Natural killer cell (primary cell): ENCODE measurements around the gene PC. TPM values are rescaled to one million over a fixed set of nuclear protein-coding genes. Genes with fewer than 3 reads are reported as not detected.

Source experiments
- ATAC-seq, 3 donors: fragments of 150-1000 bp in 2 of 3; fragments of 200-7000 bp in 1 of 3; cut with Tn5 transposase; 1 replicate in 1 of 3; 2 replicates in 2 of 3; pipeline ENCODE4 v1.10.0; 2021; ENCODE audit warnings: mild to moderate bottlenecking in 2 of 3, moderate library complexity in 2 of 3
- DNase-seq, 2 donors: peaks; one replicate each; pipeline versions ENCODE4 v3.0.0 to v3.0.0-alpha.2; 2013 to 2021; ENCODE audit warnings: mixed read lengths in 1 of 2
- H3K27ac ChIP-seq: one replicate; pipeline ENCODE4 v1.5.1; 2013; ENCODE audit warnings: mild to moderate bottlenecking, low read length
- H3K27me3 ChIP-seq: one replicate; pipeline ENCODE4 v1.6.1; 2013; ENCODE audit warnings: low read length; ENCODE audit not compliant: control insufficient read depth, insufficient read depth
- H3K36me3 ChIP-seq: one replicate; pipeline ENCODE4 v1.6.1; 2013; ENCODE audit warnings: low read length; ENCODE audit not compliant: control insufficient read depth, insufficient read depth
- H3K4me1 ChIP-seq: one replicate; pipeline ENCODE4 v1.6.1; 2013; ENCODE audit warnings: low read length; ENCODE audit not compliant: control insufficient read depth, insufficient read depth
- H3K4me3 ChIP-seq: one replicate; pipeline ENCODE4 v1.5.1; 2013; ENCODE audit warnings: low read length
- H3K9me3 ChIP-seq: one replicate; pipeline ENCODE4 v1.6.1; 2013; ENCODE audit warnings: low read length; ENCODE audit not compliant: control insufficient read depth, insufficient read depth
- H3K27ac Mint-ChIP-seq, 2 donors: one replicate each; pipeline ENCODE4 v1.8.0; 2022; ENCODE audit warnings: mild to moderate bottlenecking in 2 of 2, mixed read lengths in 2 of 2, moderate library complexity in 1 of 2
- H3K27me3 Mint-ChIP-seq, 2 donors: one replicate each; pipeline ENCODE4 v1.8.0; 2022; ENCODE audit warnings: low read depth in 2 of 2, mixed read lengths in 2 of 2
- H3K36me3 Mint-ChIP-seq: one replicate; pipeline ENCODE4 v1.8.0; 2022; ENCODE audit warnings: mixed read lengths
- H3K4me1 Mint-ChIP-seq, 2 donors: one replicate each; pipeline ENCODE4 v1.8.0; 2022; ENCODE audit warnings: mixed read lengths in 2 of 2
- H3K4me3 Mint-ChIP-seq: one replicate; pipeline ENCODE4 v1.8.0; 2022; ENCODE audit warnings: mild to moderate bottlenecking, moderate library complexity, mixed read lengths
- H3K9me3 Mint-ChIP-seq, 2 donors: one replicate each; pipeline ENCODE4 v1.8.0; 2022; ENCODE audit warnings: mixed read lengths in 2 of 2
- WGBS: methylation state at CpG from one replicate; pipeline ENCODE4 v1.1.7; 2013; ENCODE audit warnings: missing lambda C conversion rate; ENCODE audit not compliant: insufficient coverage; 5-methylcytosine and 5-hydroxymethylcytosine counted together
- intact Hi-C: fragments of 100-400 bp; cut with micrococcal nuclease; formaldehyde crosslinking; loops from one replicate; pipeline ENCODE4 v1.14.2; 2022
- total RNA-seq, 4 donors: library from RNA; stranded (reverse); fragments of 120-200 nt in 1 of 4; gene quantifications; one replicate each; pipeline versions ENCODE4 v1.2.3 to v1.2.4, GENCODE V29; 2013 to 2022
- TF ChIP-seq, protein P1 (sequence below): fragments of 200-600 bp; IDR thresholded peaks from one replicate; pipeline ENCODE4 v1.8.0; 2022; ENCODE audit warnings: antibody characterized with exemption

PC gene
- total RNA-seq, 3 donors from 2014 or later (not counting 1 experiment from before 2014, with no cell fraction given), result 4.1 to 5.9 (median 4.6) TPM

DNA sequence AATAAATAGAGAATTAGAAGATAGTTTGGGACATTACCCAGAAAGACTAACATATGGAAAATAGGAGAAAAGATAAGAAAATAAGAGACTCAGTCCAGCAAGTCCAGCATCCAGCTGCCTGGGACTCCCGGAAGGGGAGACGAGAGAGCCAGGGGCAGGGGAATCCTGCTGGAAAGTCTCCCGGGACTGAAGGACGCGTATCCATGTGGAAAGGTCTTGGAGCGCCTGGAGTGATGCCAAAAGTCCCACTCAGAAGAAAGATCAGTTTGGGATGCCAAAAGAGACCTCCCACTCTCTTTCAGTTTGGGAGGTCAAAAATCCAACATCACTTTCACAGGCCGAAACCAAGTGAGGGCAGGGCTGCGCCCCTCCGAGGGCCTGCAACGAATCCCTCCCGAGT, 70.7 kb downstream of the PC start:
- DNase-seq (no peak), ATAC-seq (no peak)
- no peaks in the 10 kb centered on the region for H3K9me3 Mint-ChIP-seq
- TF ChIP-seq, protein P1, sequence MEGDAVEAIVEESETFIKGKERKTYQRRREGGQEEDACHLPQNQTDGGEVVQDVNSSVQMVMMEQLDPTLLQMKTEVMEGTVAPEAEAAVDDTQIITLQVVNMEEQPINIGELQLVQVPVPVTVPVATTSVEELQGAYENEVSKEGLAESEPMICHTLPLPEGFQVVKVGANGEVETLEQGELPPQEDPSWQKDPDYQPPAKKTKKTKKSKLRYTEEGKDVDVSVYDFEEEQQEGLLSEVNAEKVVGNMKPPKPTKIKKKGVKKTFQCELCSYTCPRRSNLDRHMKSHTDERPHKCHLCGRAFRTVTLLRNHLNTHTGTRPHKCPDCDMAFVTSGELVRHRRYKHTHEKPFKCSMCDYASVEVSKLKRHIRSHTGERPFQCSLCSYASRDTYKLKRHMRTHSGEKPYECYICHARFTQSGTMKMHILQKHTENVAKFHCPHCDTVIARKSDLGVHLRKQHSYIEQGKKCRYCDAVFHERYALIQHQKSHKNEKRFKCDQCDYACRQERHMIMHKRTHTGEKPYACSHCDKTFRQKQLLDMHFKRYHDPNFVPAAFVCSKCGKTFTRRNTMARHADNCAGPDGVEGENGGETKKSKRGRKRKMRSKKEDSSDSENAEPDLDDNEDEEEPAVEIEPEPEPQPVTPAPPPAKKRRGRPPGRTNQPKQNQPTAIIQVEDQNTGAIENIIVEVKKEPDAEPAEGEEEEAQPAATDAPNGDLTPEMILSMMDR, result no peak
- H3K27me3 Mint-ChIP-seq, result peaks cover 0 to 3% of the 10 kb centered on the region in 2 donors
- no peaks in the 10 kb centered on the region for H3K36me3 Mint-ChIP-seq
- 95% methylated on average over 11 of the region's 11 CpGs for WGBS
- H3K4me1 Mint-ChIP-seq, result no peaks in the 10 kb centered on the region
- Histone ChIP-seq H3K4me3 (no peak overlapping the region), H3K4me1 (no peaks in the 10 kb centered on the region), H3K36me3 (no peaks in the 10 kb centered on the region), H3K9me3 (no peaks in the 10 kb centered on the region), H3K27ac (no peak overlapping the region), H3K27me3 (no peaks in the 10 kb centered on the region)
- no peak overlapping the region for H3K4me3 Mint-ChIP-seq
- H3K27ac Mint-ChIP-seq, result no peak overlapping the region
- intact Hi-C loops, result no loop called here

DNA sequence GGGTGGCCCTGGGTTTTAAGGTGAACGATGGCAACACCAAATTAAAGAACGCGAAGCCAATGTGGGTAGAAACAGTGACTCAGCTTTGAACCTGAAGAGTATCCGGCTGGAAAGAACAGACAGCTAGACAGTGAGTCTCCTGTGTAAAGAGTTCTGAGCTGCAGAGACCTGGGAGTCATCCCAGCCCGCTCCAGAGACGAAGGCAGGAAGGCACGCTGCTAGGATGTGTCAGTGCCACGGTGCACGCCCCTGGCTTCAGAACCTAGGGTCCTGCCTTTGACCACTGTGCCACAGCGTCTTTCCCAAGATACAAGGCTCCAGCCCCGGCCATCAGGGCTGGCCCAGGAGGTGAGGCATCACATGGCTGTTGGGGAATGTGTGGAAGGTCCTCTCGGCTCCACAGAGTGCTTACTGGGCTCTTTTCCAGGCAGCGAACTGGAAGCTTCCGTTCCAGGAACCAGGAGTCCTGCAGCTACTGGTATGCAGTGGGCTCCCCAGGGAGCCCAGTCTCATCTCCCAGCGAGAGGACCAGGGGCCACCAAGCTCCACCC, 71.4 kb downstream of the PC start:
- WGBS, result 88% methylated on average over 15 of the region's 15 CpGs
- H3K4me3 ChIP-seq, result no peak overlapping the region
- TF ChIP-seq, protein P1, result no peak
- no peaks in the 10 kb centered on the region for H3K27me3 ChIP-seq
- H3K9me3 ChIP-seq, result no peaks in the 10 kb centered on the region
- H3K36me3 ChIP-seq, result no peaks in the 10 kb centered on the region
- no peak for ATAC-seq
- no peak overlapping the region for H3K27ac Mint-ChIP-seq
- no peaks in the 10 kb centered on the region for H3K9me3 Mint-ChIP-seq
- no peaks in the 10 kb centered on the region for H3K4me1 Mint-ChIP-seq
- no peak overlapping the region for H3K27ac ChIP-seq
- DNase-seq, result no peak
- H3K4me1 ChIP-seq, result no peaks in the 10 kb centered on the region
- H3K4me3 Mint-ChIP-seq, result no peak overlapping the region
- no peaks in the 10 kb centered on the region for H3K36me3 Mint-ChIP-seq
- H3K27me3 Mint-ChIP-seq, result peaks cover 0 to 3% of the 10 kb centered on the region in 2 donors
- intact Hi-C loops, result no loop called here

DNA sequence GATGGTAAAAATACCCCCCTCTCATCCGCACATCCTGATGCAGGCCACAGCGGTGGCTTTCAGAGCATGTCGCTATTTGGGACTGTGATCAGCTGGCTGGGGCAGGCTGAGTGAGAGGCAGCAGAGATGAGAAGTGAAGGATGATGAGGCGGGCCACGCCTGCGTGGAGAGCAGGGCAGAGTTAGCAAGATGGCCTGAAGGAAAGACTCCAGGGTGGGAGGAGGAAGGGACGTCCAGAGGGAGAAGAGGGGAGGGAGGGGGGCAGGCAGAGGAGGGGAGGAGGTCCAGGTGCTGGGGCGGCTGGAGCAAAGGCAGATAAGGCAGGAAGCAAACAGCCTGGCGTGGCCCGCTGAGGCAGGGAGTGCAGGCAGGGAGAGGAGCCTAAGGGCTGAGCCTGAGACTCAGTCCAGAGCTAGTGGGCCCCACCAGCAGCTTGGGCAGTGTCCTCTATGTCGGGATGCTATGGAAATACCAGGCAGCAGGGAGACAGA, 72.2 kb downstream of the PC start:
- Mint-ChIP-seq H3K9me3 (no peaks in the 10 kb centered on the region), H3K36me3 (no peaks in the 10 kb centered on the region), H3K4me1 (peaks cover 0 to under 1% of the 10 kb centered on the region in 2 donors), H3K27me3 (peaks cover 0 to 3% of the 10 kb centered on the region in 2 donors), H3K4me3 (no peak overlapping the region), H3K27ac (no peak overlapping the region)
- no peaks in the 10 kb centered on the region for H3K9me3 ChIP-seq
- no peak for ATAC-seq
- no peak overlapping the region for H3K27ac ChIP-seq
- intact Hi-C loops, result no loop called here
- H3K36me3 ChIP-seq, result no peaks in the 10 kb centered on the region
- TF ChIP-seq, protein P1, result no peak
- WGBS, result 81% methylated on average over 11 of the region's 11 CpGs
- no peak for DNase-seq
- H3K4me3 ChIP-seq, result no peak overlapping the region
- H3K4me1 ChIP-seq, result no peaks in the 10 kb centered on the region
- H3K27me3 ChIP-seq, result no peaks in the 10 kb centered on the region

DNA sequence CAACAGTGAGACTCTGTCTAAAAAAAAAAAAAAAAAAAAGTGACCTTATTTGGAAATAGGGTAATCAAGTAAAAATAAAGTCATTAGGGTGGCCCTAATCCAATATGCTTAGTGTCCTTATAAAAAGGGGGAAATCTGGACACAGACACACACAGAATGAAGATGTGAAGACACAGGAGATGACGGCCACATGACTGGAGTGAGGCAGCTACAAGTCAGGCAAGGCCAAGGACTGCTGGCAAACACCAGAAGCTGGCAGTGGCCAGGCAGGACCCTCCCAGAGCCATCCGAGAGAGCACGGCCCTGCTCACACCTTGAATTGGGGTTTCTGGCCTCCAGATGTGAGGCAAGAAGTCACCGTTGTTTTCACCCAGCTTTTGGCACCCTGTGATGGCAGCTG, 72.7 kb downstream of the PC start:
- TF ChIP-seq, protein P1, result no peak
- DNase-seq, result no peak
- Mint-ChIP-seq H3K4me1 (peaks cover 0 to 5% of the 10 kb centered on the region in 2 donors), H3K4me3 (no peak overlapping the region), H3K27ac (no peak overlapping the region), H3K36me3 (no peaks in the 10 kb centered on the region), H3K9me3 (no peaks in the 10 kb centered on the region), H3K27me3 (peaks cover 0 to 3% of the 10 kb centered on the region in 2 donors)
- H3K36me3 ChIP-seq, result no peaks in the 10 kb centered on the region
- no peak for ATAC-seq
- H3K27me3 ChIP-seq, result no peaks in the 10 kb centered on the region
- WGBS, result 84% methylated on average over 4 of the region's 4 CpGs
- no peak overlapping the region for H3K27ac ChIP-seq
- intact Hi-C loops, result no loop called here
- no peak overlapping the region for H3K4me3 ChIP-seq
- H3K4me1 ChIP-seq, result peaks cover 5% of the 10 kb centered on the region
- H3K9me3 ChIP-seq, result no peaks in the 10 kb centered on the region
